Hepatocyte (in vitro differentiated cells): ENCODE results near the gene FRAS1. TPM values are rescaled to one million over a fixed set of nuclear protein-coding genes. Genes with fewer than 3 reads are reported as not detected.

Experiments
- DNase-seq: peaks from one replicate; pipeline ENCODE4 v3.0.0-alpha.2; 2016; ENCODE audit warnings: low spot score
- H2AFZ ChIP-seq: fragments of 200-600 bp; sonication (generic); 2 replicates; pipeline ENCODE4 v1.6.0; 2016; ENCODE audit warnings: antibody characterized with exemption, mild to moderate bottlenecking
- H3K27ac ChIP-seq: fragments of 200-600 bp; sonication (generic); 2 replicates; pipeline ENCODE4 v1.5.1; 2016; ENCODE audit warnings: mild to moderate bottlenecking
- H3K27me3 ChIP-seq: fragments of 200-600 bp; sonication (generic); 2 replicates; pipeline ENCODE4 v1.6.1; 2016
- H3K36me3 ChIP-seq: fragments of 200-600 bp; sonication (generic); replicated peaks from 2 replicates; pipeline ENCODE4 v1.5.1; 2016; ENCODE audit warnings: low read depth; ENCODE audit not compliant: insufficient read depth
- H3K4me1 ChIP-seq: fragments of 200-600 bp; sonication (generic); 2 replicates; pipeline ENCODE4 v1.5.1; 2016; ENCODE audit warnings: mild to moderate bottlenecking, moderate library complexity; ENCODE audit not compliant: insufficient read depth
- H3K4me2 ChIP-seq: fragments of 200-600 bp; sonication (generic); 2 replicates; pipeline ENCODE4 v1.6.0; 2016
- H3K4me3 ChIP-seq: fragments of 200-600 bp; sonication (generic); 2 replicates; pipeline ENCODE4 v1.5.1; 2016; ENCODE audit warnings: mild to moderate bottlenecking
- H3K79me2 ChIP-seq: fragments of 200-600 bp; sonication (generic); 2 replicates; pipeline ENCODE4 v1.6.0; 2017; ENCODE audit warnings: mild to moderate bottlenecking
- H3K9me2 ChIP-seq: fragments of 200-600 bp; sonication (generic); replicated peaks from 2 replicates; pipeline ENCODE4 v1.6.0; 2017; ENCODE audit warnings: mild to moderate bottlenecking; ENCODE audit not compliant: insufficient read depth
- H3K9me3 ChIP-seq: fragments of 200-600 bp; sonication (generic); 2 replicates; pipeline ENCODE4 v1.5.1; 2016; ENCODE audit warnings: low read depth, mild to moderate bottlenecking
- H4K20me1 ChIP-seq: fragments of 200-600 bp; sonication (generic); 2 replicates; pipeline ENCODE4 v1.6.0; 2016; ENCODE audit warnings: mild to moderate bottlenecking; ENCODE audit not compliant: insufficient read depth, poor library complexity, severe bottlenecking
- CTCF ChIP-seq: fragments of 200-600 bp; sonication (generic); IDR thresholded peaks from 2 replicates; pipeline ENCODE4 v1.5.1; 2016; ENCODE audit warnings: antibody characterized with exemption, mild to moderate bottlenecking; ENCODE audit not compliant: poor library complexity
- EZH2 ChIP-seq: fragments of 200-600 bp; sonication (generic); IDR thresholded peaks from 2 replicates; pipeline ENCODE4 v1.6.1; 2016; ENCODE audit warnings: antibody characterized with exemption, mild to moderate bottlenecking, borderline replicate concordance
- EZH2phosphoT487 ChIP-seq: fragments of 200-600 bp; sonication (generic); IDR thresholded peaks from one replicate; pipeline ENCODE4 v1.6.1; 2018; ENCODE audit warnings: antibody characterized with exemption, mild to moderate bottlenecking, low read depth, moderate library complexity; ENCODE audit not compliant: unreplicated experiment, severe bottlenecking
- WGBS: methylation state at CpG from one replicate; pipeline ENCODE4 v1.1.6; 2016; ENCODE audit warnings: low lambda C conversion rate; ENCODE audit errors: missing lambda C conversion rate; 5-methylcytosine and 5-hydroxymethylcytosine counted together
- polyA plus RNA-seq: library from polyadenylated mRNA; unstranded; fragments of >200 nt; fragmentation: Nextera tagmentation; extraction: Ambion mirVana; gene quantifications from 2 replicates; pipeline ENCODE4 v1.2.1, GENCODE V29; 2016
- total RNA-seq: library from RNA; depleted of rRNA; stranded (reverse); fragments of >200 nt; gene quantifications from 2 replicates; pipeline ENCODE4 v1.2.3, GENCODE V29; 2014

The FRAS1 gene
- total and polyA plus RNA-seq, 2 experiments from 2014 or later, result 9.3 to 38.5 TPM

- 44% methylated on average over 3 of the region's 3 CpGs for WGBS
- no peak overlapping the region for H2AFZ ChIP-seq
- H3K27ac ChIP-seq, result no peak overlapping the region
- H3K4me3 ChIP-seq, result no peak overlapping the region
- no peaks in the 10 kb centered on the region for H3K4me1 ChIP-seq
- H3K9me3 ChIP-seq, result no peaks in the 10 kb centered on the region
- H3K27me3 ChIP-seq, result no peaks in the 10 kb centered on the region
- no peaks in the 10 kb centered on the region for H4K20me1 ChIP-seq
- H3K9me2 ChIP-seq, result no peaks in the 10 kb centered on the region
- peaks cover 3% of the 10 kb centered on the region for H3K79me2 ChIP-seq
- H3K4me2 ChIP-seq, result no peak overlapping the region
- DNase-seq, result no peak
- TF ChIP-seq EZH2phosphoT487 (no peak), EZH2 (no peak), CTCF (no peak)
- H3K36me3 ChIP-seq, result no peaks in the 10 kb centered on the region
Observed at GRCh38 chr4:78074759-78075158, 17.6 kb downstream of the FRAS1 start.

GRCh38 chr4:78075986-78076385 lies 18.9 kb downstream of the FRAS1 start:
- H3K79me2 ChIP-seq, result peaks cover 3% of the 10 kb centered on the region
- no peaks in the 10 kb centered on the region for H3K27me3 ChIP-seq
- H3K4me1 ChIP-seq, result no peaks in the 10 kb centered on the region
- H3K9me2 ChIP-seq, result no peaks in the 10 kb centered on the region
- H2AFZ ChIP-seq, result no peak overlapping the region
- no peak overlapping the region for H3K27ac ChIP-seq
- H3K4me3 ChIP-seq, result no peak overlapping the region
- H3K36me3 ChIP-seq, result no peaks in the 10 kb centered on the region
- WGBS, result 100% methylated on average over 1 of the region's 1 CpG
- H3K4me2 ChIP-seq, result no peak overlapping the region
- no peak for DNase-seq
- TF ChIP-seq EZH2 (no peak), EZH2phosphoT487 (no peak), CTCF (no peak)
- no peaks in the 10 kb centered on the region for H4K20me1 ChIP-seq
- no peaks in the 10 kb centered on the region for H3K9me3 ChIP-seq

GRCh38 chr4:78078101-78078500 lies 21.0 kb downstream of the FRAS1 start:
- Histone ChIP-seq H3K79me2 (peaks cover 3% of the 10 kb centered on the region), H2AFZ (no peak overlapping the region), H3K9me3 (no peaks in the 10 kb centered on the region), H3K36me3 (no peaks in the 10 kb centered on the region), H3K9me2 (no peaks in the 10 kb centered on the region), H3K4me2 (no peak overlapping the region), H3K4me3 (no peak overlapping the region), H3K4me1 (no peaks in the 10 kb centered on the region), H3K27ac (no peak overlapping the region), H4K20me1 (no peaks in the 10 kb centered on the region), H3K27me3 (no peaks in the 10 kb centered on the region)
- TF ChIP-seq EZH2phosphoT487, result no peak
- WGBS, result 100% methylated on average over 1 of the region's 1 CpG
- DNase-seq, result no peak

GRCh38 chr4:78079726-78080430 lies 22.8 kb downstream of the FRAS1 start:
- DNase-seq, result no peak
- TF ChIP-seq EZH2phosphoT487, result no peak
- TF ChIP-seq EZH2, result no peak
- no peak for TF ChIP-seq CTCF
- no peaks in the 10 kb centered on the region for H3K4me1 ChIP-seq

More at GRCh38 chr4:78079726-78080430, 22.8 kb downstream of the FRAS1 start:
- H3K4me3 ChIP-seq, result no peak overlapping the region
- H3K27me3 ChIP-seq, result no peaks in the 10 kb centered on the region
- no peaks in the 10 kb centered on the region for H3K9me3 ChIP-seq
- no peak overlapping the region for H3K27ac ChIP-seq
- no peaks in the 10 kb centered on the region for H3K9me2 ChIP-seq
- H3K79me2 ChIP-seq, result no peaks in the 10 kb centered on the region
- H3K36me3 ChIP-seq, result no peaks in the 10 kb centered on the region
- no peak overlapping the region for H3K4me2 ChIP-seq
- 75% methylated on average over 10 of the region's 10 CpGs for WGBS
- no peak overlapping the region for H2AFZ ChIP-seq
- no peaks in the 10 kb centered on the region for H4K20me1 ChIP-seq
